ENCODE measurements around the gene PRSS53.
"Not testable (repeated sequence)": the region's sequence is repeated elsewhere in the genome, so short reads cannot be mapped to it uniquely, and the experiment has no call there.

GRCh38 chr16:31100876-31101641, 12.3 kb upstream of the PRSS53 start:
- TF ChIP-seq POLR2A (IDR thresholded peaks at IDR 0.05): not testable (repeated sequence)
- TF ChIP-seq, protein P1, sequence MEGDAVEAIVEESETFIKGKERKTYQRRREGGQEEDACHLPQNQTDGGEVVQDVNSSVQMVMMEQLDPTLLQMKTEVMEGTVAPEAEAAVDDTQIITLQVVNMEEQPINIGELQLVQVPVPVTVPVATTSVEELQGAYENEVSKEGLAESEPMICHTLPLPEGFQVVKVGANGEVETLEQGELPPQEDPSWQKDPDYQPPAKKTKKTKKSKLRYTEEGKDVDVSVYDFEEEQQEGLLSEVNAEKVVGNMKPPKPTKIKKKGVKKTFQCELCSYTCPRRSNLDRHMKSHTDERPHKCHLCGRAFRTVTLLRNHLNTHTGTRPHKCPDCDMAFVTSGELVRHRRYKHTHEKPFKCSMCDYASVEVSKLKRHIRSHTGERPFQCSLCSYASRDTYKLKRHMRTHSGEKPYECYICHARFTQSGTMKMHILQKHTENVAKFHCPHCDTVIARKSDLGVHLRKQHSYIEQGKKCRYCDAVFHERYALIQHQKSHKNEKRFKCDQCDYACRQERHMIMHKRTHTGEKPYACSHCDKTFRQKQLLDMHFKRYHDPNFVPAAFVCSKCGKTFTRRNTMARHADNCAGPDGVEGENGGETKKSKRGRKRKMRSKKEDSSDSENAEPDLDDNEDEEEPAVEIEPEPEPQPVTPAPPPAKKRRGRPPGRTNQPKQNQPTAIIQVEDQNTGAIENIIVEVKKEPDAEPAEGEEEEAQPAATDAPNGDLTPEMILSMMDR (IDR thresholded peaks at IDR 0.05): not testable (repeated sequence)
